ENCODE results near the gene FRMD7.
"Not testable (repeated sequence)": the region's sequence is repeated elsewhere in the genome, so short reads cannot be mapped to it uniquely, and the experiment has no call there.

Gene FRMD7, protein sequence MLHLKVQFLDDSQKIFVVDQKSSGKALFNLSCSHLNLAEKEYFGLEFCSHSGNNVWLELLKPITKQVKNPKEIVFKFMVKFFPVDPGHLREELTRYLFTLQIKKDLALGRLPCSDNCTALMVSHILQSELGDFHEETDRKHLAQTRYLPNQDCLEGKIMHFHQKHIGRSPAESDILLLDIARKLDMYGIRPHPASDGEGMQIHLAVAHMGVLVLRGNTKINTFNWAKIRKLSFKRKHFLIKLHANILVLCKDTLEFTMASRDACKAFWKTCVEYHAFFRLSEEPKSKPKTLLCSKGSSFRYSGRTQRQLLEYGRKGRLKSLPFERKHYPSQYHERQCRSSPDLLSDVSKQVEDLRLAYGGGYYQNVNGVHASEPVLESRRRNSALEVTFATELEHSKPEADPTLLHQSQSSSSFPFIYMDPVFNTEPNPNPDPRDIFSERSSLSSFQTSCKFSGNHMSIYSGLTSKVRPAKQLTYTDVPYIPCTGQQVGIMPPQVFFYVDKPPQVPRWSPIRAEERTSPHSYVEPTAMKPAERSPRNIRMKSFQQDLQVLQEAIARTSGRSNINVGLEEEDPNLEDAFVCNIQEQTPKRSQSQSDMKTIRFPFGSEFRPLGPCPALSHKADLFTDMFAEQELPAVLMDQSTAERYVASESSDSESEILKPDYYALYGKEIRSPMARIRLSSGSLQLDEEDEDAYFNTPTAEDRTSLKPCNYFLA

GRCh38 chrX:132127743-132128142 is at the start of gene FRMD7:
TSS of gene FRMD7 (minus strand) at chrX:132128020. CDS start at chrX:132127844, 176 bp downstream.
- no peaks in the 10 kb centered on the region for H3K36me3 Mint-ChIP-seq (ENCODE audit: low read depth)
- H3K4me3 Mint-ChIP-seq: no peak within 1 kb of the TSS
- H3K4me1 Mint-ChIP-seq (ENCODE audit: low read depth): no peaks in the 10 kb centered on the region
- no peak within 1 kb of the TSS for H3K27ac Mint-ChIP-seq
- no peaks in the 10 kb centered on the region for H3K9me3 Mint-ChIP-seq
- intact Hi-C loops (cut with micrococcal nuclease): no loop called here
- H3K27me3 Mint-ChIP-seq: no peaks in the 10 kb centered on the region

GRCh38 chrX:132173647-132174046 is 45.8 kb upstream of the FRMD7 start:
- Mint-ChIP-seq H3K27ac (no peak overlapping the region), H3K4me1 (ENCODE audit: low read depth) (no peaks in the 10 kb centered on the region), H3K9me3 (no peaks in the 10 kb centered on the region), H3K4me3 (no peak overlapping the region), H3K27me3 (no peaks in the 10 kb centered on the region), H3K36me3 (ENCODE audit: low read depth) (no peaks in the 10 kb centered on the region)
- intact Hi-C loops (cut with micrococcal nuclease): no loop called here

DNA sequence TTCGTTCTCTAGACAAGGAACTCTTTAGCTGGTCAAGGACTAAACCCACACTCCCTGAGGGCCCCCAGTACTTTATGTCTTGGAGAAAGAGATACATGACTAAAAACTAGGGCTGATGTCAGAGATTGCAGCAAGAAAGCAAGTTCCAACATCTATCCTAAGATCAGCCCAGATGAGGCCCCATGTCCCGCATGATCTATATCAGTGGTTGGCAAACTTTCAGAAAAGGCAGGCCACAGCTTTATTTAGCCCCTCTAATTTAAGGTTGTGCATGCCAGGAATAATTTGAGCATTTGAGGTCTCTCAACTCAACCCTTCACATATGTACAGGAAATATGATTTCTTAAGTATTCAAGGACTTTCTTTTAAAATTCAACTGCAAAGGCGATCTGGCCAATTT is 44.1 kb upstream of the FRMD7 start:
- intact Hi-C loops (cut with micrococcal nuclease): no loop called here
- no peak overlapping the region for H3K4me3 Mint-ChIP-seq
- H3K4me1 Mint-ChIP-seq (ENCODE audit: low read depth): no peaks in the 10 kb centered on the region
- no peaks in the 10 kb centered on the region for H3K36me3 Mint-ChIP-seq (ENCODE audit: low read depth)
- H3K27me3 Mint-ChIP-seq: no peaks in the 10 kb centered on the region
- no peaks in the 10 kb centered on the region for H3K9me3 Mint-ChIP-seq
- H3K27ac Mint-ChIP-seq: no peak overlapping the region

GRCh38 chrX:132171478-132171877 is 43.7 kb upstream of the FRMD7 start:
- H3K27me3 Mint-ChIP-seq: no peaks in the 10 kb centered on the region
- H3K36me3 Mint-ChIP-seq (ENCODE audit: low read depth): no peaks in the 10 kb centered on the region
- intact Hi-C loops (cut with micrococcal nuclease): no loop called here
- H3K4me3 Mint-ChIP-seq: no peak overlapping the region
- H3K9me3 Mint-ChIP-seq: no peaks in the 10 kb centered on the region
- no peak overlapping the region for H3K27ac Mint-ChIP-seq
- no peaks in the 10 kb centered on the region for H3K4me1 Mint-ChIP-seq (ENCODE audit: low read depth)

GRCh38 chrX:132169554-132169953 is 41.7 kb upstream of the FRMD7 start:
- H3K4me1 Mint-ChIP-seq (ENCODE audit: low read depth): no peaks in the 10 kb centered on the region
- H3K36me3 Mint-ChIP-seq (ENCODE audit: low read depth): no peaks in the 10 kb centered on the region
- H3K27me3 Mint-ChIP-seq: no peaks in the 10 kb centered on the region
- H3K27ac Mint-ChIP-seq: no peak overlapping the region
- intact Hi-C loops (cut with micrococcal nuclease): no loop called here
- no peak overlapping the region for H3K4me3 Mint-ChIP-seq
- H3K9me3 Mint-ChIP-seq: no peaks in the 10 kb centered on the region

GRCh38 chrX:132165651-132166050 is 37.8 kb upstream of the FRMD7 start:
- intact Hi-C loops (cut with micrococcal nuclease): no loop called here
- H3K27ac Mint-ChIP-seq: no peak overlapping the region
- no peaks in the 10 kb centered on the region for H3K9me3 Mint-ChIP-seq
- no peaks in the 10 kb centered on the region for H3K27me3 Mint-ChIP-seq
- no peaks in the 10 kb centered on the region for H3K36me3 Mint-ChIP-seq (ENCODE audit: low read depth)
- no peak overlapping the region for H3K4me3 Mint-ChIP-seq
- H3K4me1 Mint-ChIP-seq (ENCODE audit: low read depth): no peaks in the 10 kb centered on the region

DNA sequence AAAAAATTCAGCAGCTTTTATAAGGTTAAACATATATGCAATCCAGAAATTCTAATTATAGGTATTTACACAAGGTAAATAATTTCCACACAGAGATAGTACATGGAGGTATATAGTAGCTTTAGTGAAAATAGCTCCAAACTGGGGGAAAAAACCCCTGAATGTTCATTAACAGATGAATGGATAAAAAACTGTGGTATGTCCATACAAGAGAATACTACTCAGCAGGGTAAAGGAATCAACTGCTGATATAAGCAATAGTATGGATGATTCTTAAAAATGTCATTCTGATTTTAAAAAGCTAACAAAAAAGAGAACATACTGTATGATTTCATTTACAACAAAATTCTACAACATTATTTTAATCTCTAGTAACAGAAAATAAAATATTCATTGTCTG is 37.2 kb upstream of the FRMD7 start:
- no peaks in the 10 kb centered on the region for H3K4me1 Mint-ChIP-seq (ENCODE audit: low read depth)
- H3K4me3 Mint-ChIP-seq: no peak overlapping the region
- no peak overlapping the region for H3K27ac Mint-ChIP-seq
- intact Hi-C loops (cut with micrococcal nuclease): no loop called here
- H3K36me3 Mint-ChIP-seq (ENCODE audit: low read depth): no peaks in the 10 kb centered on the region
- H3K27me3 Mint-ChIP-seq: no peaks in the 10 kb centered on the region
- H3K9me3 Mint-ChIP-seq: no peaks in the 10 kb centered on the region

GRCh38 chrX:132163094-132163493 is 35.3 kb upstream of the FRMD7 start:
- H3K27ac Mint-ChIP-seq; H3K4me1 Mint-ChIP-seq (ENCODE audit: low read depth); H3K4me3 Mint-ChIP-seq; H3K27me3 Mint-ChIP-seq; H3K36me3 Mint-ChIP-seq (ENCODE audit: low read depth); H3K9me3 Mint-ChIP-seq; intact Hi-C loops (cut with micrococcal nuclease): not testable (repeated sequence)

- Mint-ChIP-seq H3K27ac (no peak overlapping the region), H3K4me3 (no peak overlapping the region), H3K36me3 (ENCODE audit: low read depth) (no peaks in the 10 kb centered on the region), H3K4me1 (ENCODE audit: low read depth) (no peaks in the 10 kb centered on the region), H3K27me3 (peaks cover 1% of the 10 kb centered on the region), H3K9me3 (no peaks in the 10 kb centered on the region)
- intact Hi-C loops (cut with micrococcal nuclease): no loop called here
Observed at GRCh38 chrX:132153166-132153565, 25.3 kb upstream of the FRMD7 start.

DNA sequence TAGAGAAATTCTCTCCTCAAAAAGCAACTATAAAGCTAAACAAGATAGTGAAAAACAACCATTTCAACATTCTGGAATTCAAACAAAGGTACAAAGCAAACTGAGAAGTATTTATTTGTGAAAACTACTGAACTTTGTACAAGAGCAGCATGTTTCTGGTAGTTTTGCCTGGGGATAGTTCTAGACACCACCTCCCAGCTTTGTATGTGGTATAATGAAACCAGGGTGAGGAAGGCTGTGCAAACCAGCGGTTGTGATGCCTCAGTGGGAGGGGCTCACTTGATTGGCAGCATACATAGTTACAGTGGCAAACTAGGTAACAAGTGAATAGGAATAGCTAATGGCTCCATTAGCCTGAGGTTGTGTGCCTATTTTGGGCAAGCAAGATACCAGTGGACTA is 18.6 kb upstream of the FRMD7 start:
- Mint-ChIP-seq H3K36me3 (ENCODE audit: low read depth) (no peaks in the 10 kb centered on the region), H3K9me3 (no peaks in the 10 kb centered on the region), H3K27me3 (peaks cover 3% of the 10 kb centered on the region), H3K4me1 (ENCODE audit: low read depth) (no peaks in the 10 kb centered on the region), H3K27ac (no peak overlapping the region), H3K4me3 (no peak overlapping the region)
- intact Hi-C loops (cut with micrococcal nuclease): no loop called here

GRCh38 chrX:132144061-132144460 is 16.2 kb upstream of the FRMD7 start:
- H3K9me3 Mint-ChIP-seq: no peaks in the 10 kb centered on the region
- no peak overlapping the region for H3K27ac Mint-ChIP-seq
- no peaks in the 10 kb centered on the region for H3K4me1 Mint-ChIP-seq (ENCODE audit: low read depth)
- H3K36me3 Mint-ChIP-seq (ENCODE audit: low read depth): no peaks in the 10 kb centered on the region
- intact Hi-C loops (cut with micrococcal nuclease): no loop called here
- peaks cover 2% of the 10 kb centered on the region for H3K27me3 Mint-ChIP-seq
- no peak overlapping the region for H3K4me3 Mint-ChIP-seq

DNA sequence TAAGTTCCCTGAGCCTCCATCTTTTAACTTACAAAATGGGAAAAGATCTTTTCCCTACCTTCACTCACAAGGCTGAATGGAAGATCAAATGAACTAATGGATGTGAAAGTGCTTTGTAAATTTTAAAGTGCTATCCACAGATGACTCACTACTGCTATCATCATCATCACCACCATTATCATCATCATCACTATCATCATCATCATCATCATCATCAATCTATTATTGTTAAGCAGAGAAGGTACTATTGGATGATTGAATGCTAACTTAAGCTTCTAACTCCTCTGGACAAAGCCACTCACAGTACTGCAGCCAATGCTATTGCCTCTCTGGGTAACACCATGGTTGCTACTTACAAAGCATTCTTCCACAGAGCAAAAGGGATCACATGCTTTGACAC is 1.9 kb downstream of the FRMD7 start:
- intact Hi-C loops (cut with micrococcal nuclease): no loop called here
- Mint-ChIP-seq H3K27me3 (no peaks in the 10 kb centered on the region), H3K4me3 (no peak overlapping the region), H3K4me1 (ENCODE audit: low read depth) (no peaks in the 10 kb centered on the region), H3K9me3 (no peaks in the 10 kb centered on the region), H3K36me3 (ENCODE audit: low read depth) (no peaks in the 10 kb centered on the region), H3K27ac (no peak overlapping the region)

DNA sequence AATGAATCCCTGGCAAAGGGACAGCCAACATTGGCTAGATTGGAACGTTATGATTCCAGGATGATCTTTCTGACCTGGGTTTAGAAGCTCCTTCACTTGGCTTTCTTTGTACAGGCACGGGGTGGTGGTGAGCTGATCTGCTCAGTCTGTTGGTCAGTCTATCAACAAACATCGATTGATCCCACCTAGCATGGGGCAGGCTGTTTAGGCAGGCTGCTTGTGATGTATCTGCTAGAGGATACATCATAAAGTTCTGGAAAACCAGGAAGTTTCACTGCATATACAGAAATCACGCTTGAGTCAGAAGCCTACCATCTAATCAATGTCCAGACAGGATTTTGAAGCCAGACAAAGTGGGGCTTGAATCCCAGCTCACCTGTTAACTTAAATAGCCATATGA is 6.9 kb downstream of the FRMD7 start:
- Mint-ChIP-seq H3K4me3 (no peak overlapping the region), H3K9me3 (no peaks in the 10 kb centered on the region), H3K4me1 (ENCODE audit: low read depth) (peaks cover 11% of the 10 kb centered on the region), H3K27me3 (no peaks in the 10 kb centered on the region), H3K36me3 (ENCODE audit: low read depth) (no peaks in the 10 kb centered on the region), H3K27ac (no peak overlapping the region)
- intact Hi-C loops (cut with micrococcal nuclease): no loop called here

GRCh38 chrX:132119821-132120515 is 7.9 kb downstream of the FRMD7 start:
- intact Hi-C loops (cut with micrococcal nuclease): no loop called here
- peaks cover 11% of the 10 kb centered on the region for H3K4me1 Mint-ChIP-seq (ENCODE audit: low read depth)
- H3K4me3 Mint-ChIP-seq: no peak overlapping the region
- H3K36me3 Mint-ChIP-seq (ENCODE audit: low read depth): no peaks in the 10 kb centered on the region
- H3K9me3 Mint-ChIP-seq: no peaks in the 10 kb centered on the region
- no peaks in the 10 kb centered on the region for H3K27me3 Mint-ChIP-seq
- H3K27ac Mint-ChIP-seq: no peak overlapping the region

All from dendritic cell treated with granulocyte-macrophage colony-stimulating factor and Interleukin-4, amounts not matched to agents 40 ng/mL and 50 ng/mL, for 4 days (primary cell).